Testis (tissue), 2 donors: ENCODE measurements around the gene SPEN.

ENCODE experiments used
- POLR2A ChIP-seq: fragments of 450-650 bp; IDR thresholded peaks from one replicate; pipeline ENCODE4 v1.6.1; 2017; ENCODE audit warnings: antibody characterized with exemption, mild to moderate bottlenecking, moderate library complexity
- TF ChIP-seq, protein P1 (sequence below), 3 experiments: fragments of 450-650 bp in 2 of 3; fragments of 200-600 bp in 1 of 3; sonication (generic) in 1 of 3; IDR thresholded peaks; one replicate each; pipeline ENCODE4 v1.5.1; 2016 to 2019; ENCODE audit warnings: antibody characterized with exemption in 3 of 3, mild to moderate bottlenecking in 2 of 3, moderate library complexity in 1 of 3

DNA sequence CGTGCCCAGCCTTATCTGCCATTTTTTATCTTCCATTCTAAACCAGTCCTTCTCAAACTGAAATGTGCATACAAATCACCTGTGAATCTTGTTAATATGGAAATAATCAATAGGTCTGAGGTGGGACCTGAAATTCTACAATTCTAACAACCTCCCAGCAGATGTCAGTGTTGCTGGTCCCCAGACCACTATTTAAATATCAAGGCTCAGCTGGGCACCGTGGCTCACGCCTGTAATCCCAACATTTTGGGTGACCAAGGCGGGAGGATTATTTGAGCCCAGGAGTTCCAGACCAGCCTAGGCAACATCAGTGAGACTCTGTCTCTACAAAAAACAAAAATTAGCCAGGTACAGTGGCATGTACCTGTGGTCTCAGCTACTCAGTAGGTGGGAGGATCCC, 44.1 kb upstream of the SPEN start:
- TF ChIP-seq, protein P1, sequence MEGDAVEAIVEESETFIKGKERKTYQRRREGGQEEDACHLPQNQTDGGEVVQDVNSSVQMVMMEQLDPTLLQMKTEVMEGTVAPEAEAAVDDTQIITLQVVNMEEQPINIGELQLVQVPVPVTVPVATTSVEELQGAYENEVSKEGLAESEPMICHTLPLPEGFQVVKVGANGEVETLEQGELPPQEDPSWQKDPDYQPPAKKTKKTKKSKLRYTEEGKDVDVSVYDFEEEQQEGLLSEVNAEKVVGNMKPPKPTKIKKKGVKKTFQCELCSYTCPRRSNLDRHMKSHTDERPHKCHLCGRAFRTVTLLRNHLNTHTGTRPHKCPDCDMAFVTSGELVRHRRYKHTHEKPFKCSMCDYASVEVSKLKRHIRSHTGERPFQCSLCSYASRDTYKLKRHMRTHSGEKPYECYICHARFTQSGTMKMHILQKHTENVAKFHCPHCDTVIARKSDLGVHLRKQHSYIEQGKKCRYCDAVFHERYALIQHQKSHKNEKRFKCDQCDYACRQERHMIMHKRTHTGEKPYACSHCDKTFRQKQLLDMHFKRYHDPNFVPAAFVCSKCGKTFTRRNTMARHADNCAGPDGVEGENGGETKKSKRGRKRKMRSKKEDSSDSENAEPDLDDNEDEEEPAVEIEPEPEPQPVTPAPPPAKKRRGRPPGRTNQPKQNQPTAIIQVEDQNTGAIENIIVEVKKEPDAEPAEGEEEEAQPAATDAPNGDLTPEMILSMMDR (IDR thresholded peaks at IDR 0.05) = peak in 2 of 3 experiments; percentile 30 to 47
- TF ChIP-seq POLR2A = no peak
